Cardiac fibroblast (primary cell): ENCODE data around the gene FRMD7.
A peak's percentile ranks its signal among the peaks of the same experiment; 100 is the strongest.

ENCODE experiments used
- DNase-seq, 2 donors: peaks; one replicate each; pipeline versions ENCODE4 v3.0.0 to v3.0.0-alpha.2; 2010; ENCODE audit warnings: low read depth in 2 of 2
- H3K4me3 ChIP-seq, 2 donors: replicated peaks in 1 of 2; 1 replicate in 1 of 2; 2 replicates in 1 of 2; pipeline ENCODE4 v1.5.1; 2011; ENCODE audit warnings: low read depth in 2 of 2, low read length in 2 of 2, mild to moderate bottlenecking in 2 of 2, moderate library complexity in 1 of 2
- TF ChIP-seq, protein P1 (sequence below): IDR thresholded peaks from one replicate; pipeline ENCODE4 v1.5.1; 2011; ENCODE audit warnings: low read depth, mild to moderate bottlenecking, low read length, inconsistent platforms

The FRMD7 gene

DNA sequence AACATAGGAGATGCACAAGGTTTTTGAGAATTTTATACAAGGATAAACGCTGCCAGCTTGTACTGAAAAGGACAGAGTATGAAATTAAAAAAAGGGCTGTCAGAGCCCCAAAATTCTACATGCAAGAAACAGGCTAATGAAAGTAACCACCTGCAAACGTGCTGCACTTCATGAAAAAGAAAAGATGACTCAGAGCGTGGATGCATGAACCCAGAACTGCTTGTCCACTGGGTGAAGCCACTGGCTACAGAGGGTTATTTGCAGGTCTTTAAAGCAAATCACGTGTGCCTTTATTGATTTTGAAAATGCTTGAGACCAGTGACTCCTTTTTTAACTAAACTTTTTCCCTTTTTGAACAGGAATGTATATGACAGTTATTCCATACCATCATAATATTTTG, 25.3 kb upstream of the FRMD7 start:
- DNase-seq: no peak
- no peak overlapping the region for H3K4me3 ChIP-seq
- TF ChIP-seq, protein P1, sequence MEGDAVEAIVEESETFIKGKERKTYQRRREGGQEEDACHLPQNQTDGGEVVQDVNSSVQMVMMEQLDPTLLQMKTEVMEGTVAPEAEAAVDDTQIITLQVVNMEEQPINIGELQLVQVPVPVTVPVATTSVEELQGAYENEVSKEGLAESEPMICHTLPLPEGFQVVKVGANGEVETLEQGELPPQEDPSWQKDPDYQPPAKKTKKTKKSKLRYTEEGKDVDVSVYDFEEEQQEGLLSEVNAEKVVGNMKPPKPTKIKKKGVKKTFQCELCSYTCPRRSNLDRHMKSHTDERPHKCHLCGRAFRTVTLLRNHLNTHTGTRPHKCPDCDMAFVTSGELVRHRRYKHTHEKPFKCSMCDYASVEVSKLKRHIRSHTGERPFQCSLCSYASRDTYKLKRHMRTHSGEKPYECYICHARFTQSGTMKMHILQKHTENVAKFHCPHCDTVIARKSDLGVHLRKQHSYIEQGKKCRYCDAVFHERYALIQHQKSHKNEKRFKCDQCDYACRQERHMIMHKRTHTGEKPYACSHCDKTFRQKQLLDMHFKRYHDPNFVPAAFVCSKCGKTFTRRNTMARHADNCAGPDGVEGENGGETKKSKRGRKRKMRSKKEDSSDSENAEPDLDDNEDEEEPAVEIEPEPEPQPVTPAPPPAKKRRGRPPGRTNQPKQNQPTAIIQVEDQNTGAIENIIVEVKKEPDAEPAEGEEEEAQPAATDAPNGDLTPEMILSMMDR: no peak

DNA sequence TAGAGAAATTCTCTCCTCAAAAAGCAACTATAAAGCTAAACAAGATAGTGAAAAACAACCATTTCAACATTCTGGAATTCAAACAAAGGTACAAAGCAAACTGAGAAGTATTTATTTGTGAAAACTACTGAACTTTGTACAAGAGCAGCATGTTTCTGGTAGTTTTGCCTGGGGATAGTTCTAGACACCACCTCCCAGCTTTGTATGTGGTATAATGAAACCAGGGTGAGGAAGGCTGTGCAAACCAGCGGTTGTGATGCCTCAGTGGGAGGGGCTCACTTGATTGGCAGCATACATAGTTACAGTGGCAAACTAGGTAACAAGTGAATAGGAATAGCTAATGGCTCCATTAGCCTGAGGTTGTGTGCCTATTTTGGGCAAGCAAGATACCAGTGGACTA, 18.6 kb upstream of the FRMD7 start:
- TF ChIP-seq, protein P1: no peak
- H3K4me3 ChIP-seq: no peak overlapping the region
- DNase-seq: no peak

DNA sequence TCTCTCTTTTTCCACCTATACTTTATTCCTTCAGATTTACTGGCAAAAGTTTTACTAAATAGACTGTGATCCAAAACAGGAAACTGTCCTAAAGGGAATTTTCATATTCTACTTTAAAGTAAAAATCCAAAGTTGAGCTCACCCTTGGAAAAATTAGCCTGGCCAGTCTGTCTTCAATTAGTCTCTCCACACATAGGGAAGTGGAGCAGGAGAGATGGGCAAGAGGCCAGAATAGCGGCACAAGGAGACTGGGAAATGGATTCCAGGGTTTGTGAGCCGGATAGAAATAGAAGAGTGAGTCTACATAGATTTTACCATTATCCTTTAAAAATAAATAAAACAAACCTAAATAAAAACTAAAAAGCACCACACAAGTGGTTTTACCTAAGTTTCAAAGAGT, 16.2 kb upstream of the FRMD7 start:
- DNase-seq: no peak
- TF ChIP-seq, protein P1: no peak
- no peak overlapping the region for H3K4me3 ChIP-seq

DNA sequence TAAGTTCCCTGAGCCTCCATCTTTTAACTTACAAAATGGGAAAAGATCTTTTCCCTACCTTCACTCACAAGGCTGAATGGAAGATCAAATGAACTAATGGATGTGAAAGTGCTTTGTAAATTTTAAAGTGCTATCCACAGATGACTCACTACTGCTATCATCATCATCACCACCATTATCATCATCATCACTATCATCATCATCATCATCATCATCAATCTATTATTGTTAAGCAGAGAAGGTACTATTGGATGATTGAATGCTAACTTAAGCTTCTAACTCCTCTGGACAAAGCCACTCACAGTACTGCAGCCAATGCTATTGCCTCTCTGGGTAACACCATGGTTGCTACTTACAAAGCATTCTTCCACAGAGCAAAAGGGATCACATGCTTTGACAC, 1.9 kb downstream of the FRMD7 start:
- DNase-seq: no peak
- no peak overlapping the region for H3K4me3 ChIP-seq
- TF ChIP-seq, protein P1: no peak

DNA sequence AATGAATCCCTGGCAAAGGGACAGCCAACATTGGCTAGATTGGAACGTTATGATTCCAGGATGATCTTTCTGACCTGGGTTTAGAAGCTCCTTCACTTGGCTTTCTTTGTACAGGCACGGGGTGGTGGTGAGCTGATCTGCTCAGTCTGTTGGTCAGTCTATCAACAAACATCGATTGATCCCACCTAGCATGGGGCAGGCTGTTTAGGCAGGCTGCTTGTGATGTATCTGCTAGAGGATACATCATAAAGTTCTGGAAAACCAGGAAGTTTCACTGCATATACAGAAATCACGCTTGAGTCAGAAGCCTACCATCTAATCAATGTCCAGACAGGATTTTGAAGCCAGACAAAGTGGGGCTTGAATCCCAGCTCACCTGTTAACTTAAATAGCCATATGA, 6.9 kb downstream of the FRMD7 start:
- DNase-seq: no peak
- H3K4me3 ChIP-seq: no peak overlapping the region
- TF ChIP-seq, protein P1: no peak

DNA sequence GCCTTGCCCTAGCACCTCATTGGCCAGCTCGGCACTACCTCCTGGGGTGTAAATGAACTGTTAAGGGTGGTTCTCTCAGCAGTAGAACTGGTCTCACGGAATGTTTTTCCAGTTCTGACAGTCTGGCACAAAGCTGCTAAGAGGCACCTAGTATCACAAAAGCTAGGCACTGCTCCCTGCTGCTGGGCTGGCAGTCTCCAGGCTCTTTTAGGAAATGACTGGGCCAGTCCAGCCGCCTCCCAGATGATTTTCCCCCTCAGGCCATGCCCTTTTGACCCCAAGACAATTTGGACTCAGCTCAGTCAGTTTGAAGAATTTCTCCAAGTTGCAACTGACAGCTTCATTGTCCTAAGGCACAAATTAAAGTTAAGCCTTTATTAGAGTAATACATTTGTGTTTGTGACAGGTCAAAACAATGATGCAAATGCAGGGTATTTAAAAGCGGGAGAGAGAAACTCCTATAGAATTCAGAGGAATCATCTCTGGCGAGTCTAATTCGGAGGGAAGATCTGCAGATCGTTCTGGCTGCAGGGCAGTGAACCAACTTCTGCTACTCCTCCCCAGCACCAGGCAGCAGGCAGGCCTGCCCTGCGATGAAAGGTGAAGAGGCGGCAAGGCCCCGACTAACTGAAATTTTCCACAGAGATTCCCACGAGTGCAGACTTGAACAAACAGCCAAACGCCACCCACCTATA, 7.9 kb downstream of the FRMD7 start:
- TF ChIP-seq, protein P1: no peak

DNA sequence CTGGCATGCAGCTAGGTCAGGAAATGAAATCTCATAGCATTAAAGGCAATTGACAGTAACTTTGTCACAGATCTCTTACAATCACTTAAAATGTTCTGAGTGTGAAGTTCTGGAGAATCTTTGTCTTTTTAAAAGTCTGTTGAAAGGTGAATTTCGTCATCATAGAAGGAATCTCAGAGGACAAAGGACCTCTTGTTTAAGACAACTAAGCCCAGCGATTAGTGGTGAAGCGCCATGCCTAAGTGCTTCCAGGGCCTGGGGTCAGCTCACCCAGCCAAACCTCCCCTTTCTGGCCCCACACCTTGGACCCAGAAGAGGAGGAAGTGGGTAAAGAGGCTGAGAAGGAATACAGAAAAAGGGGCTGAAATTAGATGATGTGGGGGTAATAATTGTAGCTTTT, 8.5 kb downstream of the FRMD7 start:
- TF ChIP-seq, protein P1: no peak
- no peak overlapping the region for H3K4me3 ChIP-seq
- DNase-seq: peak in 1 of 2 donors; percentile 3

More for the DNA sequence above, 7.9 kb downstream of the FRMD7 start:
- no peak overlapping the region for H3K4me3 ChIP-seq
- DNase-seq: no peak
